IMR-90 (cell line): Measurements from ENCODE around the gene C19orf25. TPM values are rescaled to one million over a fixed set of nuclear protein-coding genes. Genes with fewer than 3 reads are reported as not detected.

Source experiments
- ATAC-seq: fragments of 200-7000 bp; cut with Tn5 transposase; 2 replicates; pipeline ENCODE4 v1.9.1; 2020; ENCODE audit warnings: low read depth, mild to moderate bottlenecking, moderate library complexity
- BruUV-seq: library from RNA; stranded (reverse); fragments of 400-500 nt; replicated peaks from 2 replicates; lab custom pipeline; 2021; lab: Mats Ljungman, UMichigan
- CTCF ChIA-PET: fragments of 300-600 bp; formaldehyde crosslinking; extraction: SDS; loops from one replicate; lab custom pipeline; 2021; ENCODE audit warnings: antibody characterized with exemption; lab: Yijun Ruan, JAX
- POLR2A ChIA-PET: fragments of 300-600 bp; sonication (Branson Sonifier 250); formaldehyde crosslinking; loops from one replicate; lab custom pipeline; 2022; ENCODE audit warnings: antibody characterized with exemption; ENCODE audit not compliant: unreplicated experiment; lab: Charles Lee
- DNase-seq: peaks from one replicate; pipeline ENCODE4 v3.0.0; 2013
- H2AFZ ChIP-seq: replicated peaks from 2 replicates; pipeline ENCODE3; 2013; ENCODE audit warnings: low read length, mild to moderate bottlenecking; ENCODE audit not compliant: poor library complexity
- H2AK5ac ChIP-seq: 2 replicates; pipeline ENCODE4 v1.6.1; 2013; ENCODE audit warnings: low read depth, low read length, inconsistent platforms
- H2AK9ac ChIP-seq: replicated peaks from 2 replicates; pipeline ENCODE3; 2013; ENCODE audit warnings: mild to moderate bottlenecking, low read depth, low read length, moderate library complexity; ENCODE audit not compliant: poor library complexity
- H2BK120ac ChIP-seq: 2 replicates; pipeline ENCODE4 v1.6.1; 2013; ENCODE audit warnings: low read depth, low read length, inconsistent platforms
- H2BK15ac ChIP-seq: 3 replicates; pipeline ENCODE4 v1.6.1; 2013; ENCODE audit warnings: low read depth, low read length, inconsistent platforms
- H2BK20ac ChIP-seq: 2 replicates; pipeline ENCODE4 v1.6.1; 2013; ENCODE audit warnings: low read depth, mild to moderate bottlenecking, inconsistent platforms, low read length, moderate library complexity
- H2BK5ac ChIP-seq: 2 replicates; pipeline ENCODE4 v1.6.1; 2013; ENCODE audit warnings: mild to moderate bottlenecking, low read depth, low read length, inconsistent platforms; ENCODE audit not compliant: poor library complexity, severe bottlenecking
- H3K14ac ChIP-seq: replicated peaks from 2 replicates; pipeline ENCODE4 v1.6.1; 2013; ENCODE audit warnings: low read depth, low read length, inconsistent platforms
- H3K18ac ChIP-seq: 2 replicates; pipeline ENCODE4 v1.6.1; 2013; ENCODE audit warnings: low read depth, low read length, control low read depth
- H3K23ac ChIP-seq: 2 replicates; pipeline ENCODE4 v1.6.1; 2013; ENCODE audit warnings: low read depth, low read length, inconsistent platforms
- H3K27ac ChIP-seq: 2 replicates; pipeline ENCODE4 v1.5.1; 2013; ENCODE audit warnings: mild to moderate bottlenecking, control low read depth, low read length; ENCODE audit not compliant: insufficient read depth
- H3K27me3 ChIP-seq: 2 replicates; pipeline ENCODE4 v1.6.1; 2013; ENCODE audit warnings: low read length; ENCODE audit not compliant: control insufficient read depth, insufficient read depth
- H3K36me3 ChIP-seq: 2 replicates; pipeline ENCODE4 v1.6.1; 2013; ENCODE audit warnings: low read length, mixed read lengths; ENCODE audit not compliant: control insufficient read depth, insufficient read depth
- H3K4ac ChIP-seq: 2 replicates; pipeline ENCODE4 v1.6.1; 2013; ENCODE audit warnings: low read depth, low read length, inconsistent platforms
- H3K4me1 ChIP-seq: 2 replicates; pipeline ENCODE4 v1.6.1; 2013; ENCODE audit warnings: low read length, mixed read lengths; ENCODE audit not compliant: control insufficient read depth, insufficient read depth
- H3K4me2 ChIP-seq: 2 replicates; pipeline ENCODE4 v1.6.1; 2013; ENCODE audit warnings: low read depth, mild to moderate bottlenecking, control low read depth, low read length, moderate library complexity
- H3K4me3 ChIP-seq: 2 replicates; pipeline ENCODE4 v1.5.1; 2013; ENCODE audit warnings: low read depth, mild to moderate bottlenecking, control low read depth, low read length, moderate library complexity; ENCODE audit not compliant: insufficient read depth
- H3K56ac ChIP-seq: 2 replicates; pipeline ENCODE4 v1.6.1; 2013; ENCODE audit warnings: low read length, inconsistent platforms; ENCODE audit not compliant: insufficient read depth; ENCODE audit errors: extremely low read depth
- H3K79me1 ChIP-seq, 2 experiments: 2 replicates each; pipeline ENCODE4 v1.6.1; 2013; ENCODE audit warnings: low read length in 2 of 2, inconsistent platforms in 1 of 2, low read depth in 1 of 2
- H3K9ac ChIP-seq: 2 replicates; pipeline ENCODE4 v1.6.1; 2013; ENCODE audit warnings: low read depth, low read length, control low read depth
- H3K9me1 ChIP-seq: 2 replicates; pipeline ENCODE4 v1.6.1; 2013; ENCODE audit warnings: low read length, inconsistent platforms; ENCODE audit not compliant: insufficient read depth
- H3K9me3 ChIP-seq: 2 replicates; pipeline ENCODE4 v1.6.1; 2013; ENCODE audit warnings: low read length; ENCODE audit not compliant: control insufficient read depth, insufficient read depth
- H4K20me1 ChIP-seq: 2 replicates; pipeline ENCODE4 v1.6.1; 2013; ENCODE audit warnings: low read length, inconsistent platforms; ENCODE audit not compliant: insufficient read depth
- H4K5ac ChIP-seq: 2 replicates; pipeline ENCODE4 v1.6.1; 2013; ENCODE audit warnings: mild to moderate bottlenecking, low read depth, low read length, control low read depth
- H4K8ac ChIP-seq, 2 experiments: 2 replicates each; pipeline ENCODE4 v1.6.1; 2013; ENCODE audit warnings: low read depth in 2 of 2, low read length in 2 of 2, control low read depth in 1 of 2, inconsistent platforms in 1 of 2
- H4K91ac ChIP-seq: 2 replicates; pipeline ENCODE4 v1.6.1; 2013; ENCODE audit warnings: low read depth, low read length, inconsistent platforms; ENCODE audit not compliant: insufficient read depth
- BHLHE40 ChIP-seq: fragments of 150-350 bp; IDR thresholded peaks from 2 replicates; pipeline ENCODE4 v1.6.1; 2016; ENCODE audit warnings: mild to moderate bottlenecking, low read depth, low read length
- CEBPB ChIP-seq: IDR thresholded peaks from 2 replicates; pipeline ENCODE4 v1.6.1; 2012; ENCODE audit warnings: low read depth, low read length, improper control_type of control experiment
- MAZ ChIP-seq: IDR thresholded peaks from 2 replicates; pipeline ENCODE4 v1.6.1; 2012; ENCODE audit warnings: low read depth, mild to moderate bottlenecking, low read length, improper control_type of control experiment, moderate library complexity, borderline replicate concordance
- MXI1 ChIP-seq: IDR thresholded peaks from 2 replicates; pipeline ENCODE4 v1.6.1; 2012; ENCODE audit warnings: low read depth, mild to moderate bottlenecking, low read length, moderate library complexity, borderline replicate concordance
- RCOR1 ChIP-seq: IDR thresholded peaks from 2 replicates; pipeline ENCODE4 v1.6.1; 2012; ENCODE audit warnings: mild to moderate bottlenecking, low read length, improper control_type of control experiment; ENCODE audit not compliant: insufficient replicate concordance
- WGBS, 2 experiments: methylation state at CpG; one replicate each; pipeline versions ENCODE4 v1.1.5 to v1.1.7; 2013; ENCODE audit warnings: missing lambda C conversion rate in 2 of 2; ENCODE audit not compliant: insufficient read length in 1 of 2; ENCODE audit errors: extremely low coverage in 2 of 2; 5-methylcytosine and 5-hydroxymethylcytosine counted together
- dilution Hi-C: fragments of 300-500 bp; cut with HindIII; formaldehyde crosslinking; loops from one replicate; pipeline ENCODE4 v1.14.3; 2018; ENCODE audit warnings: low sequenced_read_pairs; ENCODE audit not compliant: unreplicated experiment
- in situ Hi-C: fragments of 300-500 bp; cut with MboI; formaldehyde crosslinking; loops from 3 replicates; pipeline ENCODE4 v1.14.3; 2019; ENCODE audit warnings: low sequenced_read_pairs, inconsistent platforms, mixed read lengths
- intact Hi-C: fragments of 100-400 bp; cut with micrococcal nuclease; formaldehyde crosslinking; loops from 2 replicates; pipeline ENCODE4 v1.10.0; 2022
- polyA plus RNA-seq, 3 experiments: library from polyadenylated mRNA; depleted of rRNA; stranded (reverse); fragments of >200 nt; gene quantifications; 2 replicates each; pipeline ENCODE4 v1.2.3, GENCODE V29; 2012; ENCODE audit warnings: low replicate concordance in 1 of 3
- total RNA-seq: library from RNA; depleted of rRNA; stranded (reverse); fragments of >200 nt; gene quantifications from 2 replicates; pipeline ENCODE4 v1.2.3, GENCODE V29; 2012

The C19orf25 gene
- total and polyA plus RNA-seq, 2 of the 4 experiments (the other 2 are of a cell fraction) = 10.4 to 34.9 TPM

DNA sequence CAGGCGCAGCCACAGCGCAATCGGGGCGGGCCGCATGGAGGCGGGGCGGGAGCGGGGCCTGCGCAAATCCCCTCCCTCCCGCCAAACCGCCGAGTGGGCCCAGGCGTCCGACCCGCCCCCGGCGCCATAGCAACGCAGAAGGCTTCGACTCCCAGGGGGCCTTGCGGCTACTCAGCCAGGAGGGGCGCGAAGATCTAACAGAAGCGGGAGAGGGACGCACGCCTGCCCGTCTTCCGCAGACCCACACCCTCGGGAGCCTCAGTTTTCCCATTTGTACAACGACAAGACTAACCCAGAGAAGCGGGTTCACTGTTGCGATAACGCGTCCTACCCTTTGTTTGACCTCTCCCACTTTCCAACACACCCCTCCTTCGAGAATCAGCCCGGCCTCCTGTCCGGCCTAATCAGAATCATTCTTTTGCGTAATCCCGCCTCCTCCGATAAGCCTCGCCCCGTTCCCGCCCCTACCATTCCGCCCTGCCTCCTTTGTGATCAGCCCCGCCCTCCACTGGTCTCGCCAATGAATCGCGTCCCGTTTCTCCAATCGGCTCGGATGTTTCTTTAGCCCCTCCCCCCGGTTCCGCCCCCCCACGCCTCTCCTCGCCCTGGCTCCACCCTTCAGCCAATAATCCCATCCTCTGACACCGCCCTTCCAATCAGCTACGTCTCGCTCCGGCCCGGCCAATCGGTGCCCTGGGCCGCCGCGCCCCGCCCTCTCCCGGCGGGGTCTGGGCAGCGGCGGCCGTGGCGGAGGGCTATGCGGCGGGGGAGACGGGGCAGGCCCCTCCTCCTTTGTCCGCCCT lies 11.5 kb upstream of the C19orf25 start, which contains the start of gene PCSK4:
TSS of gene PCSK4 (minus strand) at position 40 of the 803 bp plus-strand sequence. CDS start at position 36, 4 bp downstream.
- Histone ChIP-seq H3K27me3 (peaks cover 10% of the 10 kb centered on the region; the same call in 1 of the 2 replicates), H4K5ac (peak within 1 kb of the TSS; percentile 12), H3K79me1 (no peaks in the 10 kb centered on the region), H3K4me3 (peak within 1 kb of the TSS; percentile 59), H3K18ac (no peak within 1 kb of the TSS), H3K9ac (peak within 1 kb of the TSS; percentile 66), H3K4me2 (peak within 1 kb of the TSS; percentile 92), H2BK15ac (no peak within 1 kb of the TSS; the same call in 2 of the 3 replicates), H2BK20ac (no peak within 1 kb of the TSS), H2AFZ (peak within 1 kb of the TSS; percentile 100), H3K23ac (no peak within 1 kb of the TSS; the same call in 1 of the 2 replicates), H2AK5ac (no peak within 1 kb of the TSS; the same call in 1 of the 2 replicates), H4K20me1 (peaks cover 3% of the 10 kb centered on the region; the same call in 1 of the 2 replicates), H3K9me3 (no peaks in the 10 kb centered on the region), H3K27ac (peak within 1 kb of the TSS; percentile 68), H3K4ac (peak within 1 kb of the TSS; percentile 77), H3K36me3 (no peaks in the 10 kb centered on the region), H3K56ac (no peak within 1 kb of the TSS), H4K8ac (peak within 1 kb of the TSS in 1 of 2 experiments; percentile 85; a peak in 2 of 4 replicates), H2AK9ac (peak within 1 kb of the TSS; percentile 93), H4K91ac (peak within 1 kb of the TSS; percentile 43; the same call in 1 of the 2 replicates), H2BK120ac (peak within 1 kb of the TSS; percentile 60), H3K14ac (peak within 1 kb of the TSS; percentile 73), H3K9me1 (no peaks in the 10 kb centered on the region), H3K4me1 (peaks cover 9% of the 10 kb centered on the region), H2BK5ac (peak within 1 kb of the TSS; percentile 47)
- DNase-seq = peak; percentile 98
- BruUV-seq = no TSS peak
- in situ Hi-C loops = no loop called here
- WGBS, 2 experiments = 0% methylated on average over 36 of the region's 74 CpGs; no CpG with 5 or more reads in 1 of the 2 experiments
- peak; percentile 92 for ATAC-seq
- intact Hi-C loops = no loop called here
- dilution Hi-C loops = no loop called here
- peak; percentile 94 for TF ChIP-seq CEBPB
- peak; percentile 96 for TF ChIP-seq MAZ
- no peak for TF ChIP-seq RCOR1
- peak; percentile 73; the same call in 1 of the 2 replicates for TF ChIP-seq MXI1
- TF ChIP-seq BHLHE40 = peak; percentile 61
- ChIA-PET CTCF (no interaction called here), POLR2A (interaction anchor here (0.6 kb wide), 2 partner anchors 302 to 1103 kb away, joined by 3 to 4 read pairs; no protein-coding TSS in a partner anchor)
